ENCODE measurements around the gene TMEM108. TPM values are rescaled to one million over a fixed set of nuclear protein-coding genes. Genes with fewer than 3 reads are reported as not detected.

The TMEM108 gene
- polyA plus RNA-seq, 1 of the 3 experiments (the other 2 are of a cell fraction): 8.6 TPM

- Histone ChIP-seq H3K36me3 (replicated peaks in 1 of 2; ENCODE audit: control insufficient read depth in 1 of 2, insufficient read depth in 2 of 2, low read length in 1 of 2) (peaks cover 0 to 6% of the 10 kb centered on the region in 2 experiments), H2AFZ (ENCODE audit: low read depth) (no peak overlapping the region), H4K20me1 (ENCODE audit: insufficient read depth) (no peaks in the 10 kb centered on the region), H3K4me1 (ENCODE audit: control insufficient read depth in 1 of 2, insufficient read depth in 2 of 2, low read depth in 1 of 2, low read length in 1 of 2) (peaks cover 7 to 24% of the 10 kb centered on the region in 2 experiments; a peak in 3 of 4 replicates), H3K27me3 (ENCODE audit: insufficient read depth) (peaks cover 7% of the 10 kb centered on the region; the same call in 1 of the 2 replicates), H3K9ac (no peak overlapping the region), H3K9me3 (no peaks in the 10 kb centered on the region), H3F3A (replicated peaks; ENCODE audit: insufficient read depth) (peaks cover 13% of the 10 kb centered on the region), H3K79me2 (ENCODE audit: insufficient read depth) (no peaks in the 10 kb centered on the region), H3K4me2 (0 out of 2 replicates have a peak overlapping the region, but pooled peaks have one; percentile 22), H3K4me3 (ENCODE audit: low read depth in 2 of 2, low read length in 1 of 2) (peak overlapping the region; percentile 26 to 27; a peak in 2 of 4 replicates), H3K27ac (ENCODE audit: low read depth in 2 of 2, low read length in 1 of 2) (peak overlapping the region in 1 of 2 experiments; percentile 74; a peak in 2 of 4 replicates), H3K9me2 (no peaks in the 10 kb centered on the region)
- no peak for TF ChIP-seq RAD21 (IDR thresholded peaks at IDR 0.05; ENCODE audit: low read length)
- no peak for TF ChIP-seq MAX (IDR thresholded peaks at IDR 0.05; ENCODE audit: low read depth)
- no peak for TF ChIP-seq GATA2 (CRISPR knock-in tag; IDR thresholded peaks at IDR 0.05)
- no peak for TF ChIP-seq USF2 (IDR thresholded peaks at IDR 0.05; ENCODE audit: borderline replicate concordance, low read depth, low read length)
- TF ChIP-seq FOXJ3 (CRISPR knock-in tag; IDR thresholded peaks at IDR 0.05): 0 out of 2 replicates have a peak, but pooled peaks have one; percentile 3
- TF ChIP-seq ZBTB33 (IDR thresholded peaks at IDR 0.05; ENCODE audit: borderline replicate concordance, low read depth): no peak
- TF ChIP-seq CHD2 (IDR thresholded peaks at IDR 0.05; ENCODE audit: low read length, partially characterized antibody): no peak
- WGBS (ENCODE audit: low lambda C conversion rate): 23% methylated on average over 6 of the region's 6 CpGs
- CTCF ChIA-PET: interaction anchor here (0.6 to 12.3 kb wide), 96 partner anchors 8 to 543 kb away, joined by 3 to 178 read pairs (median 4); no protein-coding TSS in a partner anchor
- DNase-seq: no peak
- POLR2A ChIA-PET: interaction anchor here (1.0 to 1.4 kb wide), 2 partner anchors 95 to 342 kb away, joined by 3 to 5 read pairs; no protein-coding TSS in a partner anchor
Measured at GRCh38 chr3:133041524-133041829, 3.3 kb downstream of the TMEM108 start.

GRCh38 chr3:133042778-133043177, 4.6 kb downstream of the TMEM108 start:
- TF ChIP-seq SMC3 (IDR thresholded peaks at IDR 0.05; ENCODE audit: low read depth, low read length) (peak; percentile 2; the same call in 1 of the 2 replicates), RAD21 (IDR thresholded peaks at IDR 0.05; ENCODE audit: low read length) (no peak), NFIC (IDR thresholded peaks at IDR 0.05; ENCODE audit: borderline replicate concordance) (peak; percentile 56; the same call in 1 of the 2 replicates), TAF1 (IDR thresholded peaks at IDR 0.05; ENCODE audit: borderline replicate concordance, low read depth, low read length) (no peak), PBX3 (IDR thresholded peaks at IDR 0.05) (peak; percentile 70; the same call in 1 of the 2 replicates), FOSL2 (IDR thresholded peaks at IDR 0.05; ENCODE audit: borderline replicate concordance, low read depth) (no peak), EP300 (IDR thresholded peaks at IDR 0.05; ENCODE audit: borderline replicate concordance in 1 of 2, low read depth in 1 of 2, low read length in 1 of 2) (peak in 1 of 2 experiments; percentile 20; a peak in 1 of 4 replicates), GATA2 (CRISPR knock-in tag; IDR thresholded peaks at IDR 0.05) (no peak), TCF12 (IDR thresholded peaks at IDR 0.05) (peak; percentile 52)
- POLR2A ChIA-PET: no interaction called here
- Histone ChIP-seq H3K79me2 (ENCODE audit: insufficient read depth) (no peaks in the 10 kb centered on the region), H3K4me3 (ENCODE audit: low read depth in 2 of 2, low read length in 1 of 2) (no peak overlapping the region), H2AFZ (ENCODE audit: low read depth) (no peak overlapping the region), H3K9me3 (no peaks in the 10 kb centered on the region), H3K4me2 (peak overlapping the region; percentile 48; the same call in 1 of the 2 replicates), H3K4me1 (ENCODE audit: control insufficient read depth in 1 of 2, insufficient read depth in 2 of 2, low read depth in 1 of 2, low read length in 1 of 2) (peaks cover 13 to 26% of the 10 kb centered on the region in 2 experiments; a peak in 3 of 4 replicates), H3K9ac (no peak overlapping the region), H4K20me1 (ENCODE audit: insufficient read depth) (no peaks in the 10 kb centered on the region), H3K27ac (ENCODE audit: low read depth in 2 of 2, low read length in 1 of 2) (peak overlapping the region; percentile 21 to 74; a peak in 3 of 4 replicates), H3K9me2 (no peaks in the 10 kb centered on the region), H3K36me3 (replicated peaks in 1 of 2; ENCODE audit: control insufficient read depth in 1 of 2, insufficient read depth in 2 of 2, low read length in 1 of 2) (peaks cover 0 to 11% of the 10 kb centered on the region in 2 experiments), H3F3A (replicated peaks; ENCODE audit: insufficient read depth) (peaks cover 13% of the 10 kb centered on the region), H3K27me3 (ENCODE audit: insufficient read depth) (0 out of 2 replicates have a peak, but pooled peaks cover under 1% of the 10 kb centered on the region)
- CTCF ChIA-PET: interaction anchor here (0.6 to 12.3 kb wide), 23 partner anchors 25 to 392 kb away, joined by 3 to 178 read pairs (median 21); no protein-coding TSS in a partner anchor
- DNase-seq: no peak
- 25% methylated on average over 1 of the region's 1 CpG for WGBS (ENCODE audit: low lambda C conversion rate)

Data from SK-N-SH (cell line).